ENCODE data around the gene SLC6A2. TPM values are rescaled to one million over a fixed set of nuclear protein-coding genes. Genes with fewer than 3 reads are reported as not detected.
A peak's percentile ranks its signal among the peaks of the same experiment; 100 is the strongest.

SLC6A2 gene
- total RNA-seq, 1 donor from 2014 or later = not detected

DNA sequence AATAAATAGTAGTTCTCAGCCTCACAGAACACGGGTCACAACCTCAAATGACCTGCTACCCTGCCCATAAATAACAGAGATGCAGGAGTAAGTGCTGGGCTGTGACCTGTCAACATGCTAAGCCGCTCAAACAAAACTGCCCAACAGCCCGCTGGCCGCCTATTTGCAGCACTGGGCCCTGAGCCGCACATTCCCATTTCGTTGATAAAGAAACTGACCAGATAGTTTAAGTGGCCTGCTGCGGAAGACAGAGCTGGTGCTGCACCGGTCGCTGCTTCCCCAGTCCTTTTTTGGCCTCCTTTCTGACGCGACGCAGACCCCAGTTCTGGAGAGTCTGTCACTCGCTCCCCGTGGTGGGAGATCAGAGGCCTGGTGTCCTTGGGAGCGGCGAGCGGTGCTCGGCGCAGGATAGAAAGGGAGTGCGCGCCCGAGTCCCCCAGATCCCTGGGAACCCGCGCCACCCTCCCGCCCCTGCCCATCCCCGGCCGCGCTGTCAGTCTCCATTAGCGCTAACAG, 349 bp upstream of the SLC6A2 start:
- Histone ChIP-seq H3K4me2 (peak overlapping the region; percentile 90), H3K27me3 (peaks cover 100% of the 10 kb centered on the region), H3K27ac (no peak overlapping the region), H4K20me1 (ENCODE audit: low read depth) (peaks cover 8% of the 10 kb centered on the region), H3K9ac (no peak overlapping the region), H3K36me3 (no peaks in the 10 kb centered on the region), H3K4me1 (peaks cover 4% of the 10 kb centered on the region), H3K4me3 (peak overlapping the region; percentile 55), H3K79me2 (ENCODE audit: low read depth) (no peaks in the 10 kb centered on the region), H2AFZ (replicated peaks) (peak overlapping the region; percentile 83), H3F3A (ENCODE audit: low read depth) (peaks cover 4% of the 10 kb centered on the region), H3K9me3 (ENCODE audit: low read depth) (no peaks in the 10 kb centered on the region)
- peaks cover 4% of the 10 kb centered on the region for H3K4me1 Mint-ChIP-seq
- H3K27me3 Mint-ChIP-seq (ENCODE audit: insufficient read depth, low read depth) = peaks cover 43% of the 10 kb centered on the region
- H3K4me3 Mint-ChIP-seq = no peak overlapping the region
- H3K9me3 Mint-ChIP-seq = peaks cover 1% of the 10 kb centered on the region
- no peaks in the 10 kb centered on the region for H3K36me3 Mint-ChIP-seq
- no peak for DNase-seq (ENCODE audit: low spot score)
- no peak overlapping the region for H3K27ac Mint-ChIP-seq
- TF ChIP-seq CTCF (IDR thresholded peaks at IDR 0.05) (no peak), EZH2phosphoT487 (IDR thresholded peaks at IDR 0.05) (peak; percentile 40), EZH2 (IDR thresholded peaks at IDR 0.05) (peak; percentile 48)

DNA sequence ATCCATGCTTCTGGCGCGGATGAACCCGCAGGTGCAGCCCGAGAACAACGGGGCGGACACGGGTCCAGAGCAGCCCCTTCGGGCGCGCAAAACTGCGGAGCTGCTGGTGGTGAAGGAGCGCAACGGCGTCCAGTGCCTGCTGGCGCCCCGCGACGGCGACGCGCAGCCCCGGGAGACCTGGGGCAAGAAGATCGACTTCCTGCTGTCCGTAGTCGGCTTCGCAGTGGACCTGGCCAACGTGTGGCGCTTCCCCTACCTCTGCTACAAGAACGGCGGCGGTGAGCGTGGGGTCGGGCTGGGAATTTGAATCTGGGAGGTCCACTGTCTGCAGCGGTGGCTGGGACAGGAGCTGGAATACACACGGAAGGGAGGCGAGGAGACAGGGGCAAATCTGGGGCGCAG, 904 bp downstream of the SLC6A2 start:
- H3K36me3 Mint-ChIP-seq = no peaks in the 10 kb centered on the region
- no peak overlapping the region for H3K9ac ChIP-seq
- H3K79me2 ChIP-seq (ENCODE audit: low read depth) = no peaks in the 10 kb centered on the region
- no peak for DNase-seq (ENCODE audit: low spot score)
- H3K9me3 Mint-ChIP-seq = peaks cover 1% of the 10 kb centered on the region
- H3K27me3 Mint-ChIP-seq (ENCODE audit: insufficient read depth, low read depth) = peaks cover 35% of the 10 kb centered on the region
- H3K4me1 Mint-ChIP-seq = peaks cover 4% of the 10 kb centered on the region
- H3K27me3 ChIP-seq = peaks cover 94% of the 10 kb centered on the region
- H3K27ac ChIP-seq = no peak overlapping the region
- peak overlapping the region; percentile 90 for H3K4me2 ChIP-seq
- no peaks in the 10 kb centered on the region for H3K36me3 ChIP-seq
- H3K4me3 ChIP-seq = peak overlapping the region; percentile 55
- peak overlapping the region; percentile 83 for H3K4me3 Mint-ChIP-seq
- no peak overlapping the region for H3K27ac Mint-ChIP-seq
- H3K4me1 ChIP-seq = peaks cover 4% of the 10 kb centered on the region
- H2AFZ ChIP-seq (replicated peaks) = peak overlapping the region; percentile 83
- peaks cover 4% of the 10 kb centered on the region for H3F3A ChIP-seq (ENCODE audit: low read depth)
- TF ChIP-seq CTCF (IDR thresholded peaks at IDR 0.05) (no peak), EZH2phosphoT487 (IDR thresholded peaks at IDR 0.05) (peak; percentile 42), EZH2 (IDR thresholded peaks at IDR 0.05) (peak; percentile 77)
- H3K9me3 ChIP-seq (ENCODE audit: low read depth) = no peaks in the 10 kb centered on the region
- H4K20me1 ChIP-seq (ENCODE audit: low read depth) = peaks cover 8% of the 10 kb centered on the region

GRCh38 chr16:55657616-55658015, 1.8 kb downstream of the SLC6A2 start:
- peaks cover 4% of the 10 kb centered on the region for H3K4me1 Mint-ChIP-seq
- H3K27me3 ChIP-seq = peaks cover 85% of the 10 kb centered on the region

More at GRCh38 chr16:55657616-55658015, 1.8 kb downstream of the SLC6A2 start:
- H3K27ac Mint-ChIP-seq = no peak overlapping the region
- no peak overlapping the region for H3K4me3 ChIP-seq
- H3K36me3 ChIP-seq = no peaks in the 10 kb centered on the region
- H3K9ac ChIP-seq = no peak overlapping the region
- no peak overlapping the region for H3K4me2 ChIP-seq
- H4K20me1 ChIP-seq (ENCODE audit: low read depth) = peaks cover 8% of the 10 kb centered on the region
- peaks cover 4% of the 10 kb centered on the region for H3F3A ChIP-seq (ENCODE audit: low read depth)
- no peak overlapping the region for H3K27ac ChIP-seq
- no peaks in the 10 kb centered on the region for H3K36me3 Mint-ChIP-seq
- no peak overlapping the region for H3K4me3 Mint-ChIP-seq
- H3K79me2 ChIP-seq (ENCODE audit: low read depth) = no peaks in the 10 kb centered on the region
- H3K27me3 Mint-ChIP-seq (ENCODE audit: insufficient read depth, low read depth) = peaks cover 29% of the 10 kb centered on the region
- H3K9me3 Mint-ChIP-seq = peaks cover 1% of the 10 kb centered on the region
- no peak overlapping the region for H2AFZ ChIP-seq (replicated peaks)
- H3K9me3 ChIP-seq (ENCODE audit: low read depth) = no peaks in the 10 kb centered on the region
- H3K4me1 ChIP-seq = peaks cover 4% of the 10 kb centered on the region
- TF ChIP-seq EZH2phosphoT487 (IDR thresholded peaks at IDR 0.05) = no peak
- no peak for TF ChIP-seq EZH2 (IDR thresholded peaks at IDR 0.05)
- no peak for TF ChIP-seq CTCF (IDR thresholded peaks at IDR 0.05)
- no peak for DNase-seq (ENCODE audit: low spot score)

Measured in neural progenitor cell (in vitro differentiated cells).